NB4 (cell line): ENCODE measurements around the gene TFF2.

ENCODE experiments used
- MYC ChIP-seq: IDR thresholded peaks from 2 replicates; pipeline ENCODE4 v1.6.1; 2011; ENCODE audit warnings: low read depth, low read length
- POLR2A ChIP-seq: IDR thresholded peaks from 2 replicates; pipeline ENCODE4 v1.6.1; 2011; ENCODE audit warnings: mild to moderate bottlenecking; ENCODE audit not compliant: insufficient read length; ENCODE audit errors: extremely low read depth
- TF ChIP-seq, protein P1 (sequence below): IDR thresholded peaks from 2 replicates; pipeline ENCODE4 v1.6.1; 2011; ENCODE audit warnings: low read depth, low read length
- TF ChIP-seq, protein P2 (sequence below): IDR thresholded peaks from one replicate; pipeline ENCODE4 v1.5.1; 2012; ENCODE audit warnings: low read depth, low read length

GRCh38 chr21:42298237-42298636 is 52.6 kb downstream of the TFF2 start:
- TF ChIP-seq, protein P1, sequence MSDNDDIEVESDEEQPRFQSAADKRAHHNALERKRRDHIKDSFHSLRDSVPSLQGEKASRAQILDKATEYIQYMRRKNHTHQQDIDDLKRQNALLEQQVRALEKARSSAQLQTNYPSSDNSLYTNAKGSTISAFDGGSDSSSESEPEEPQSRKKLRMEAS: no peak
- TF ChIP-seq, protein P2, sequence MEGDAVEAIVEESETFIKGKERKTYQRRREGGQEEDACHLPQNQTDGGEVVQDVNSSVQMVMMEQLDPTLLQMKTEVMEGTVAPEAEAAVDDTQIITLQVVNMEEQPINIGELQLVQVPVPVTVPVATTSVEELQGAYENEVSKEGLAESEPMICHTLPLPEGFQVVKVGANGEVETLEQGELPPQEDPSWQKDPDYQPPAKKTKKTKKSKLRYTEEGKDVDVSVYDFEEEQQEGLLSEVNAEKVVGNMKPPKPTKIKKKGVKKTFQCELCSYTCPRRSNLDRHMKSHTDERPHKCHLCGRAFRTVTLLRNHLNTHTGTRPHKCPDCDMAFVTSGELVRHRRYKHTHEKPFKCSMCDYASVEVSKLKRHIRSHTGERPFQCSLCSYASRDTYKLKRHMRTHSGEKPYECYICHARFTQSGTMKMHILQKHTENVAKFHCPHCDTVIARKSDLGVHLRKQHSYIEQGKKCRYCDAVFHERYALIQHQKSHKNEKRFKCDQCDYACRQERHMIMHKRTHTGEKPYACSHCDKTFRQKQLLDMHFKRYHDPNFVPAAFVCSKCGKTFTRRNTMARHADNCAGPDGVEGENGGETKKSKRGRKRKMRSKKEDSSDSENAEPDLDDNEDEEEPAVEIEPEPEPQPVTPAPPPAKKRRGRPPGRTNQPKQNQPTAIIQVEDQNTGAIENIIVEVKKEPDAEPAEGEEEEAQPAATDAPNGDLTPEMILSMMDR: no peak
- TF ChIP-seq POLR2A: no peak
- no peak for TF ChIP-seq MYC
